Stimulated activated CD4-positive, alpha-beta T cell treated with anti-CD3 and anti-CD28 coated beads, Interleukin-2, amount 100 ng/mL, for 4 hours (primary cell): ENCODE results near the gene ACTN1.
"Not testable (repeated sequence)": the region's sequence is repeated elsewhere in the genome, so short reads cannot be mapped to it uniquely, and the experiment has no call there.

Experiments used
- DNase-seq: peaks from one replicate; pipeline ENCODE4 v3.0.0-alpha.2; 2020; ENCODE audit warnings: low read depth

Gene ACTN1

DNA sequence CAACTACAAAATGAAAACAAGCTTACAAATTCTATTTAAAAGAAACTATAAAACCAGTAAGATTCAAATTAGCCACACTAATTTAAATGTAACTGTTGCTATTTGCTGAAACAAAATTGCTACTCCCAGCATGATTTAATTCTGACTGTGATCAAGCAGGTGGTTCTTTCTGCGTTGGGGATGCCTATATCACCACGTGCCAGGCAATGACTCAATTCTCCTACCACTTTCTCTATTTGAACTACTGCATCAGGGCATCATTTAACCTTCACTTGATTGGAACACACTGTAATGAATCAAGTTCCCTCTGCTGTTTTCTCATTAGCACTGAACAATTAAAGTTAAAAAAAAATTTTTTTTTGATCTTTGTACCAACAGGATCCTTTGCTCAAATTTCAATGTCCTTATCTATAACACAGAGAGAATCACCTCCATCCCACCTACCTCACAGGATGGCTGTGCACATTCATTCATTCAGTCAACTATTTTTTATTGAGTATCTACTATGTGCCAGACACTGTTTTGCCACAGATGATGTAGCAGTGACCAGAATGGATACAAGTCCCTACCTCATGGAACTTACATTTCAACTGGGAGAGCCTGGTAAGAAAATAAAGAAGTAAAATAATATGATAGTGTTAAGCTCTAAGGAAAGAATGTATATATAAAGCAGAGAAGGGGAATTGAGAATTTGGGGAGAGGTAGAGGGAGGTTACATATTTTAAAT lies 8.0 kb upstream of the ACTN1 start:
- no peak for DNase-seq

DNA sequence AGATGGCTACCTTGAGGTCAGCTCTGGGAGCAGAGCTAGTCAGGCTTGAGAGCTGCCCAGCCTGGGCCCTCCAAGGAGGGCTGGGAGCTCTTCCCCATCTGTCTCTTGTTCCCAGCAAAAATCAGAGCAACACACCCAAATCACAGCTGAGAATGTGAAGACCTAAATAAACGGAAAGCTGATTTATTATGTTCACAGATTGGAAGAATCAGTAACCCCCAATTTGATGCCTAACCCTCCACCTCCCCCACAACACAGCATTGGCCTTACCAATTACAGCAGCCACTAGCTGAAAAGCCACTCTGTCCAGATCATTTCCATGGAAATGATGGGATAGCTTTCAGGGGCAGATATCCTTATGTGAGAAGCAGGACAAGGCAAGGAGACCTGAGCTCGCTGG lies 7.1 kb upstream of the ACTN1 start:
- no peak for DNase-seq

DNA sequence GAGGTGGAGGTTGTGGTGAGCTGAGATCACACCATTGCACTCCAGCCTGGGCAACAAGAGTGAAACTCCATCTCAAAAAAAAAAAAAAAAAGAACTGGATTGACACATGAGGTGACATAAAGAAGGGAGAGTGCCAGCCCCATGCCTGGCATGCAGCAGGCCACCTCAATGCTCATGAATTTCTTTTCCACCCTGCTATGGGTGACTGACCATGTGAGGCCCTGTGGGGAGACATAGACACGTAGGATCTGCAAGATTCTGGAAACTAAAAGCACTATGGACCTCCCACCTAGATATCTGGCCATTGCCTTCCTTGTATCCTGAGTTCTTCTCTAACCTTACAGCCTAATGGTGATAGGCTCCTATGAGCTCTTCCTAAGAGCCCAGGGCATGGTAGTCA lies 5.6 kb upstream of the ACTN1 start:
- no peak for DNase-seq

DNA sequence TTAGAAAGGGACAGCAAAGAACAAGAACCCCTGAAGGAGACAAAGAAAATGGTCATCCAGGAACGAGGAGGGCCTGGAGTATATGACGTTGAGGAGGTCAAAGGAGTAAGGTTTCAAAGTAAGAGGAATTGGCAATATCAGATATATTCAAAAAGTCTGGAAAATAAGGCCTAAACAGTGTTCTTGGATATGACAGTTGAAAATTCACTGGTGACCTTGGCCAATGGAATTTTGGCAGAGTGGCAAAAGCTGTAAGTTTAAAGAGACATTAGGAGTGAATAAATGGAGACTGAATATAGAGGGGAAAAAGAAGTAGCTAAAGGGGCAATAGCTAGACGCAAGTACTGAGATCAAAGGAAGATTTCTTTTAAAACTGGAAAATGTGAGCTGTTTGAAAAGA lies 4.1 kb upstream of the ACTN1 start:
- no peak for DNase-seq

DNA sequence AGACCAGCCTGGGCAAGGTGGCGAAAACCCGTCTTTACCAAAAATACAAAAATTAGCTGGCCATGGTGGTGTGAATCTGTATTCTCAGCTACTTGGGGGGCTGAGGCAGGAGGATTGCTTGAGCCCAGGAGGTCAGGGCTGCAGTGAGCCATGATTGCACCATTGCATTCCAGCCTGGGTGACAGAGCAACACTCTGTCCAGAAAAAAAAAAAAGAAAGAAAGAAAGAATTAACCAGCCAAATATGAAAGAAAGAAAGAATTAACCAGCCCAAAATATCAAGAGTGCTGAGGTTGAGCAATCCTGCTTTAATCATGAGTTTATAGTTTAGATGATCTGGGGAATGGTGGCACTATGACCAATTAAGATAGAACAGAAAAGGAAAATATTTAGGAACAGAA lies 3.5 kb upstream of the ACTN1 start:
- no peak for DNase-seq

DNA sequence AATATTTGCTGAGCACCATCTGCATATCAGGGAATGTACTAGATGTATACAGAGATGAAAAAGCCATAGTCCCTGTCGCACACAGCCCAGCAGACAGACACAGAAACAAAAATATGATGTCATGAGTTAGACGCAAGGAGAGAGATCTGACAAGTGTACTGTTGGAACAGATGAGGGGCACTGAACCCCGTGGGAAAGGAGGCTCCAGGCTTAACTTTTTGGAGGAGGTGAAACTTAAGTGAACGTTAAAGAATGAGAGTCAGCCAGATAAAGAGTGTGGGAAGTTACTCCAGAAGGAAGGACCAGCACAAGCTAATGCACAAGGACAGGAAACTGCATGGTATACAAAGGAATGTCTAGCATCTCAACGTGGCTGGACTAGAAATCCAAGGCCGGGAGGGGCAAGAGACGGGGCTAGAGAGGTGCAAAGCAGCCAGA lies 2.5 kb upstream of the ACTN1 start:
- no peak for DNase-seq

DNA sequence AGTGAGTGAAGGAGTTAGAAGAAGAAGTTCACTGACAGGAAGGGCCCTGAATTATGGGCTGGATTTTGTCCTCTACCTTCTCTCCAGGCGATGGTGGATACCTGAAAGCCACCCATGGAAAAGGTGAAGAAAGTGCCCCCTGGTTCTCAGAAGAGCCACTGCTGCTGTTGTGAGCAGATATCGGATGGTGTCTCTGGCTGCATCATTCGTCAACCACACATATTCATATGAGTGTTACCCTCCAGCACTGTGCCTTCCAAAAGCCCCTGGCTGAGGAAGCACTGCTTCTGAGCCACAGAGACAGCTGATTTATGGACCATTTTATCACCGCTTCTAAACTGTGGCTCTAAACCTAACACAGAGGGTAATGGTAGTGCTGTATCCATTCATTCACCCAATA lies 2.0 kb upstream of the ACTN1 start:
- DNase-seq = no peak

DNA sequence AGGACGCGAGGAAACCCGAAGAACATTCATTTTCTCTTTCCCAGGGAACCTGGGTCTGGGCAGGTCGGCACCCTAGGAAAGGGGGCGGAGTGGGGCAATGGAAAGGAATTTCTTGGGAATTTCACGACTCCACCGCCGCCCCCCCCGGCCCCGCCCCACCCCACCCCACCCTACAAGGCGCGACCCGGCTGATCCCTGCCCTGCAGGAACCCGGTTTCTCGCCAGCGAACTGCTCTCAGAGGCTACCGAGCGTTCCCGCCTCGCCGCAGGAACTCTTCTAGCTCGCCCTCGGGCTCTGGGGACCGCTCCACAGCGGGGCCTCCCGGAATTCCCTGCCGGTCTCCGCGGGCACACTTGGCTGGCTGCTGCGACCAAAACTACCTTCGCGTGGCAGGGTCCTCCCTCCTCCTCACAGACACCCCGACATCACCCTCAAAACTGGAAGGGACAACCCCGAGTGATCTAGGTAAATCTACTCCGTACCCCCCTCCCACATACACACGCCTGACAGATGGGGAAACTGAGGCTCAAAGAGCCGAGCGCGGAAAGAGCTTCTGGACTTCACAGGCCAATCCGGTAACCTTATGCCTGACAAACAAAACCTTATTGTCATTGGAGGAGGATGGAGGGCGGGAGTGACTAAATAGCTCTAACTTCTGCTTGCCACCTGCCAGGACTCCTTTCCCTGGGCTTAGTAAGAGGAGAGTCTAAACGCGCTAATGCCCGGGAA lies 785 bp upstream of the ACTN1 start:
- no peak for DNase-seq

DNA sequence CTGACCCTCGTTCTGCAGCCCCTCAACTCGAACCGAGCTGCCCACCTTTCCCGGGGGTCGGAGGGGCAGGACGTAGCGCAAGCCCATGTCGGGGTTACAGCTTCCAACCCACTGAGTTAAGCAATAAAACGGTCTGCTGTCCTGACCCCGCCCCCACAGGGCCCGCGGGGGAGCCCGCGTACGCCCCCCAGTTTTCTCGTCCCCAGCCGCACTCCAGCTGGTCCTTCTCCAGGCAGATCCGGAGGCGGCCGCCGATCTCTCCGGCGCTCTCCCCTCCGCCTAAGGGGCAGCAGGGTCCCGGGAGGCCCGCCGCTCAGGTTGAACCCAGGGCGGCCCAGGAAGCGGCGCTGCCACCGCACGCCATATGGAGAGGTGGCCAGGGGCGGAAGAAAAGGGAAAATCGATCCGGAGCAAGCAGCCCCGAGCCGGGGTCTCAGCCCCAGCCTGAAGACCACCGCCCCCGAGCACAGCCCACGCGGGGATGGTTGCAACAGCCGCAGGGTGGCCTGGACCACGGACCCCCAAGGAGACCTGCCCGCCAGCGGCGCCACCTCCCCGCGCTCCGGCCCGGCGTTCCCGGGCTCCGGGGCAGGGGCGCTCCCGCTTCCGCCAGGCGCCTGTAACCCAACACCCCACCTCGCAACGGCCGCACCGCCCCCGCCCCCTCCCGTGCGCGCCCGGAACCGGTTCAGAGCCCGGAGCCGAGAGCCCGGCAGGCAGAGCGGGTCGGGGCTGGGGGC lies 760 bp downstream of the ACTN1 start:
- DNase-seq = no peak

DNA sequence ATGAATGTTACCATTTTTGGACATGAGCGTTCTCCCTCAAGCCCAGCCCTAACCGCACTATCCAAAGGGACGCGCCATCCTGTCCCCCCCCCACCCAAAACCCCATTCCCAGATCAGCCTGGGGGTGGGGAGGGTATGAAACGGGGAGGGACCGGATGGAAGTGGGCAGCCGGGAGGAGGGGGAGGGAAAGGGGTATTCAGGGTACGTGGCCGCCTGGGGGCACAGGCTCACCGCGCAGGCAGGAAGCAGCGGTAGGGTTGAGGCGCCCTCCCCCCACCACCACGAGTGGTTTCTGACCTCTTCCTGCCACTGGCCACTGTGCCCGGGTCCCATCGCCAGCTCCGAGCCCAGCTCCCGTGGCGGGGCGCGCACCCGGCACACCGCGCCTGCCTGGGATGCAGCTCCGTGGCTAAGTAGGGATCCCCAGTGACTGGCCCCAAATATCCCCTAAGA lies 1.4 kb downstream of the ACTN1 start:
- no peak for DNase-seq

DNA sequence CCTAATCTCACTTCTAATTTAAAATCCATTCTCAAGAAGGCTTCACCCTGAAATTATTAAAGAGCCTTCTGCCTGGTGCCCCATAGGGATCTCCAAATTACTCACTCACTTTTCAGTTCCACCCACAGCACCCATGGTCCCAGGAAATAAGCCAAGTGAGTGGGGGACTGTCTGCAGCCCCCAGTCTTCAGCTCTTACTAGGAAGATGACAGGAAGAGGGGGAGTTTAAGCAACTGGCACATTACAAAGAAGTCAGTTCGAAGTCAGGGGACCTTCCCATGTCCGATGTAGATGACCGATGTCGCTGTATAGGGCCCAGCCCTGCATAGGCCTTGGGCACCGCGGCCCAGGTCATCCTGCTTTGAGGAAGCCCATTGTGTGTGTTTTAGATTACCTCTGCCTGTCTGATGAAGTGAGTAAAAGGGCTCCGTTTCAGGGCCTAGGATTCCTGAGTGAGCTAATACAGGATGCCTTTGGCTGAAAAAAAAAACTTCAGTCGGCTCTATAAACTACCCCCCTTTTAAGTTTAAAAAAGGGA lies 1.9 kb downstream of the ACTN1 start:
- no peak for DNase-seq

DNA sequence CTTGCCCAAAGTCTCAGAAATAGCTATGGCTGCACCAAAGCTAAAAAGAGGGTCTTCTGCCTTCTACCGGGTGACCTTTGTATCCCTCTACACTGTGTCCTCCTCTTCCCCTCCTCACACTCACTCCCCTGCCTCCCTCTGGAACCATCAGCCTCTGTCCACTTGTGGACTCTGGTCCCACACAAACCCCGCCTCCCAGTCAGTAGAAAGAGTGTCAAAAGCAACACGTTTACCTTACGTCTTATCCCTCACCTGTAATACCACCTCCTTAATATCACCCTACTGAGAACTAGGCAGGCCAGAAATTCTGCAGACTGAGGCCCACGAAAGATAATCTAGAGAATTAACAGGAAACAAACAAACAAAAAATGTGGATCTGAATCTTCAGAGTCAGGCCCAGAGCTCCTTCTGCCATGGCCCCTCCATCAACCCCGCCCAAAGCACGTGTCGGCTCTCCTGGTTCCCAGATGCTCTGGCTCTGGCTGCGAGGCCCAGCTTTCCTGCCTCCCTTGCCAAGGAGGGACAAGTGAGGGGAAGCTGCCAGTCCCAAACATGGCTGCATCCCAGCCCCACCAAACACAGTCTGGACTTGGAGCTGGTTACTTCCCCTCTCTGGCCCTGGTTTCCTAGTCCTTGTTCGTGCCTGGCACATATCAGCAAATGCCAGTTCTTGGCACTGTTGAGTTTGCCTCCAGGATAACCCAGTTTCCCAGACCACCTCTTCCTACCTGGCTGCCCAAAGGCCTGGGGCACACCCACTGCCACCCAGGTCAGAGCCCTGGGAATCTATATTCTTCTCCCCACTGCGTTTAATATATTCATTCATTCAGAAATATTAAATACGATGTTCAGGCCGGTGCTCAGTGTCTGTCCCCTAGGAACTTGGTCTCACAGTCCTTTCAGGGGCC lies 2.7 kb downstream of the ACTN1 start:
- DNase-seq = no peak

DNA sequence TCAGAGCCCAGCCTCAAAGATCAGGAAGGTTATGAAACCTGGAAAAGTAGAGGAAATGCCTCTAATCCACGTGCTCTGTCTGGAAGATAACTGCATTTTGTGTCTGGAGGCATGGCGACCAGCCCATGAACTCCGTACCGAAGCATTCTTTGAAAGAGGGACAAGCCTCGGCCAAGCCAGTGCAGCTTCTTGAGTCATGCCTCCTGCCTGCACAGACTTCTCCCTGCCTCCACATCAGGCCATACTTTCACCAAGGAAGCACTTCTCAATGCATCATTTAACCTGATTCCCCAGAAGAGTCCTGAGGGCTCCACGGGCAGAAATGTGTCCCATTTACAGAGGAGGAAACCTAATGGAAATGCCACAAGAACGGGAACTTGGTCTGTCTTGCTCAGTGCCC lies 3.4 kb downstream of the ACTN1 start:
- DNase-seq = no peak

DNA sequence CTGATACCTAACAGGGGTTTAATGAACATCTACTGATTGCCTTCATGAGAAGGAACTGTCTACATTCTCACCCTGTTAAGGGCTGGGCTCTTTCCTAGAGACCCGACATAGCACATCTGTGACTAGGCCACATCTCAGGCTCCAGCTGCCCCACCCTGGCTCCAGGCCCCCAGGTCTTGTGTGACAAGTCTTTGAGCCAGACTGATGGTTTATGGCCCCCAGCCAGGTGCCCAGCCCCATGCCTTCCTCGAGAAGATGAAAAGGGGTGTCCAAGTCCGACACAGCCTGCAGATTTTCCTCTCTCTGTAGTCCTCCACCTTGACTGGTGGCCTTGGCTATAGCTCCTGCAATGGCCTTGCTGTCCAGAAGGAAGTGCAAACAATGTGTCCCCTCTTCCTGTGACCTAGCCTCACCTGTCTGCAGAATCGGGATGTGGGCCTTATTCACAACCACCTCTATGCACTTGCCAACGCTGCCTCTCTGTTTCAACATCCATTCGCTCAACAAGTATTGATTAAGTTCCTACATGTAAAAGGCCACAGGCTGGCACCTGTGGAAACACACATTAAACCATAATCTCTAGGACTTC lies 4.2 kb downstream of the ACTN1 start:
- no peak for DNase-seq

DNA sequence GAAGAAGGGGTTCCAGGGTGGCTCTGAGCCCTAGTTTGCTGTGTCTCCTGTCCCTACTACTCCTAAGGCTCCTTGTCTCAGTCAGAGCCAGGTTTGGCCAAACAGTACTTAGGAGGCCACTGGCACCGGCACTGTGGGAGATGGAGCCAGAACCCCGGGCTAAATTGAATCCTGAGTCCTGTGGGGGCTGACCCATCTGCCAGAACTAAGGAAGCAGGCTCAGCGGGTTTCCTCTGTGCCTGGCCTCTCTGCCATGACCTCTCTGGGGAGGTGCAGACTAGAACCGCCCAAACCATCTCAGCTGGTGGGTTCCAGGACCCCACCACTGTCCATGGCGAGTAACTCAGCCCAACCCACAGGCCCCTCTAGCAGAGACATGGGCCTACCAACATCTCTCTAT lies 5.5 kb downstream of the ACTN1 start:
- no peak for DNase-seq

DNA sequence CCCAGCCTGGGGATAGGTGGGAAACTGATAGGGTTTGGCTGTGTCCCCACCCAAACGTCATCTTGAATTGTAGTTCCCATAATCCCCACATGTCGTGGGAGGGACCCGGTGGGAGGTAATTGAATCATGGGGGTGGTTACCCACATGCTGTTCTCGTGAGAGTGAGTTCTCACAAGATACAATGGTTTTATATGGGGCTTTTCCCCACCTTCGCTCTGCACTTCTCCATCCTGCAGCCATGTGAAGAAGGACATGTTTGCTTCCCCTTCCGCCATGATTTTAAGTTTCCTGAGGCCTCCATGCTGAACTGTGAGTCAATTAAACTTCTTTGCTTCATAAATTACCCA lies 5.9 kb downstream of the ACTN1 start:
- not testable (repeated sequence) for DNase-seq

DNA sequence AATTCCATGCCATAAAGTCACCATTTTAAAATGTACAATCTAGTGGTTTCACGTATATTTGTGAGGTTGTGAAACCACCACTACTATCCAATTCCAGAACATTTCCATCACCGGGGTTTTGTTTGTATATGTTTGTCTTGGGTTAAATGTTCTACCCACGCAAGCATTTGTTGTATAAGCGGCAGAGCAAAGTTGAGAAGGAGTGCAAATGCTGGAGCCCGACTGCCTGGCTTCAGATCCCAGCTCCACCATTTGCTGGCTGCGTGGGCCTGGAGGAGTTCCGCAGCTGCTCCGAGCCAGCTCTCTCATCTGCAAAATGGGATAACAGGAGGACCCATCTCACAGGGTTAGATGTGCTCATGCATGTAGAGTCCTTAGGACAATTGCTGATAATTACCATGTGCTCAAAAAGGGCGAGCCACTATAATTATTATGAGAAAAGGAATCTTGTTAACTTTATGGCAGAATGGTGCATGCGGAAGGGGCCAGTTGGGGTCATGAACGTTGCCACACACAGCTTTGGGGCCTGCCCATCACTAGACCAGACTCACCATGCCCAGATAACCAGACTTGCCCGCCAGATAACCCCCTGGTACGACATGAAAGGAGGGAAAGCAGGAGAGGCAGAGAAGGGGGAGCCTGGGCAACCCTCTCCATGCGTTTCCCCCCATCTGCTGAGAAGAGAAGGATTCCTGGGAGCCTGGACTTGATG lies 6.4 kb downstream of the ACTN1 start:
- no peak for DNase-seq

DNA sequence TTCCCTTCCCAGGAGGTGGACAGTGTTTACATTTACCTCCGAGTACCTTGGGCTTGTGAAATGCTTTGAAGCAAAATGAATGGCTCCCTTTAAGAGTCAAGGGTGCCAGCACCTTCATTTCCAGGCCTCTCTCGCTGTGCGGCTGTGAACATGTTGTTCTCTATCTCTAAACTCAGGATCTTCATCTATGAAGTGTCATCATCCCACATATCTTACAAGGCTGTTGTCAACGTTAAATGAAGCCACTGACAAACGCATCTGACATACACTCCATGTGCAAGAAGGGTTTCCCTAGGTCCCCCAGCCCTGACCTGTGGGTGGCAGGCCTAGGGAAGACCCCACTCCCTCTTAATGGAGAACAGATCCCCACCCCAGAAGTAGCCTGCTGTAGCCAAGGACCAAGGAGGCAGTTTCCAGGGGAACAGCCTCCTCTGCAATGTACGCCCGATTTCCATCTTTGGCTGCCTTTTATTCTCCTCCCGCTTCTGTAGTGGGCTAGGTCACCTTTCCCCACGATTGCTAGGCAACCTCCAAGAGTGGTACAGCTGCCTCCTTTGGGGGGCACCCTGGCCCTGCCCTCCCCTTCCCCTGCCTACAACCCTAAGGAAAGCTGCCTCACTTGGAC lies 7.6 kb downstream of the ACTN1 start:
- DNase-seq = no peak

DNA sequence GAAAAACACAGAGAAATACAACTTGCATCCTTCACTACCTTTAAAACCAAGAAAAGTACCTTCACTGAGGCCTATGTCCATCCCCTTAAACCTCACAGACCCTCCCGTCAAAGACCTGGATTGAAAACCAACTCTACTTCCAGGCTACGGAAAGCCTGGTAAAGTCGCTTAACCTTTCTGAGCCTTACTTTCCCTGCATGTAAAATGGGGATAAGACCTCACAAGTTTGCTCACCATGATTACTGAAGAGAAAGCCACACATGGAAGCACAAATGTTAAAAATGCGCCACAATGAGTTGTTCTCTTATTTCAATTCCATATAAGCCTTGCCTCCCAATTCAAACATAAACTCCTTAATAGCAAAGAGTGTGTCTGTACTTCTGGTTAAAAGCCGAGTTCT lies 8.4 kb downstream of the ACTN1 start:
- DNase-seq = no peak

DNA sequence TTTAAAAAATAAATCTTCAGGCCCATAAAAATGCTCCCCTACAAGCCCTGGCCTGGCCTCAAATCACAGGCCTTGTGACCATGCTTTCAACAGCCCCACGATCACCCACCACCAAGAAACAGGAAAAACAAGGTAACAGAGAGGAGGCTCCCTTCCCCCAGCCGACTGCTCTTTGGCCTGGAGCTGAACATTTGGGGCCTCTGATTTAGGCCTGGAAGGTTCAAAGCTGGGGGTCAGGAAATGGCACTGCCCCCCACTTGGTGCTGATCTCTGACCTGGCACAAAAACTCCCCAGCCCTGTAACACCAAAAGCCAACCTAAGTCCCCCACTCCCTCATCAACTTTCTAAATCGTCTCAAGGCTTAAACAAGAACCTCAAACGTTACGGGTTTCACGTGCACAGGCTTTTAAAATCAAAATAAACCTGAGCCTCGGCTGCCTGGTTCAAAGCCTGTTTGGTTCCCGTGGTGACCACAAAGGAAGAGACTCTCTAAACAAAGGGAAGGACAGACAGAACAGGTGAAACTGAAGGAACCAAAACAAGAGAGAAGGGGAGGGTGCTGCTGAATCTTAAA lies 9.0 kb downstream of the ACTN1 start:
- DNase-seq = no peak
